GM12801 (cell line): ENCODE measurements around the gene GLO1.

Experiments used
- TF ChIP-seq, protein P1 (sequence below): IDR thresholded peaks from one replicate; pipeline ENCODE4 v1.5.1; 2011; ENCODE audit warnings: control low read depth; ENCODE audit not compliant: insufficient read length; ENCODE audit errors: extremely low read depth

The GLO1 gene

DNA sequence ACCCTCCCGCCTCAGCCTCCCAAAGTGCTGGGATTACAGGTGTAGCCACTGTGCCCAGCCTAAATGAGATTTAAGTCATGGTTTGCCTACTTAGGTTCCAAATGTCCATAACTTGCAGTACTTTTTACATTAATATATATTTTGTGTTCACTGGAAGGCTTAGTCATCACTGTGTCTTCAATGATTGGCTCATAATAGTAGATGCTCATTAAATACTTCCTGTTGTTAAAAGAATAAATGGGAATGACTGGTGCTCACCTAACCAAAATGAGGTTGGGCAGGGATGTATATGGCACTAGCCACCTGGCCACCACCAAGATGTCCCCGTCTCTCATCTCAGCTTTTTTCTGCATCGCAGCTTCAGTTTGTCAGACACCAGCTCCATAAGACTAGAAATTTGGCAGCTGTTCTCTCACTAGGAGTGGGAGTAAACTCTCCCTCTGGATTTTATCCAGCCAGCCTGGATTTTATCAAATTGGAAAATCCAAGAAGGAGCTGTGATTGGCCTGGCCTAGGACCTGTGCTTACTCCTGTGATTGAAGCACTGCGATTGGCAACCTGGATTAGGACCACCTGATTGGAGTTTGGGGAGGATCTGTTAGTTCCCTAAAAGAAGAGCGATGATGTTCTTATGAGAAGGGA lies 1.1 kb upstream of the GLO1 start:
- TF ChIP-seq, protein P1, sequence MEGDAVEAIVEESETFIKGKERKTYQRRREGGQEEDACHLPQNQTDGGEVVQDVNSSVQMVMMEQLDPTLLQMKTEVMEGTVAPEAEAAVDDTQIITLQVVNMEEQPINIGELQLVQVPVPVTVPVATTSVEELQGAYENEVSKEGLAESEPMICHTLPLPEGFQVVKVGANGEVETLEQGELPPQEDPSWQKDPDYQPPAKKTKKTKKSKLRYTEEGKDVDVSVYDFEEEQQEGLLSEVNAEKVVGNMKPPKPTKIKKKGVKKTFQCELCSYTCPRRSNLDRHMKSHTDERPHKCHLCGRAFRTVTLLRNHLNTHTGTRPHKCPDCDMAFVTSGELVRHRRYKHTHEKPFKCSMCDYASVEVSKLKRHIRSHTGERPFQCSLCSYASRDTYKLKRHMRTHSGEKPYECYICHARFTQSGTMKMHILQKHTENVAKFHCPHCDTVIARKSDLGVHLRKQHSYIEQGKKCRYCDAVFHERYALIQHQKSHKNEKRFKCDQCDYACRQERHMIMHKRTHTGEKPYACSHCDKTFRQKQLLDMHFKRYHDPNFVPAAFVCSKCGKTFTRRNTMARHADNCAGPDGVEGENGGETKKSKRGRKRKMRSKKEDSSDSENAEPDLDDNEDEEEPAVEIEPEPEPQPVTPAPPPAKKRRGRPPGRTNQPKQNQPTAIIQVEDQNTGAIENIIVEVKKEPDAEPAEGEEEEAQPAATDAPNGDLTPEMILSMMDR: no peak

DNA sequence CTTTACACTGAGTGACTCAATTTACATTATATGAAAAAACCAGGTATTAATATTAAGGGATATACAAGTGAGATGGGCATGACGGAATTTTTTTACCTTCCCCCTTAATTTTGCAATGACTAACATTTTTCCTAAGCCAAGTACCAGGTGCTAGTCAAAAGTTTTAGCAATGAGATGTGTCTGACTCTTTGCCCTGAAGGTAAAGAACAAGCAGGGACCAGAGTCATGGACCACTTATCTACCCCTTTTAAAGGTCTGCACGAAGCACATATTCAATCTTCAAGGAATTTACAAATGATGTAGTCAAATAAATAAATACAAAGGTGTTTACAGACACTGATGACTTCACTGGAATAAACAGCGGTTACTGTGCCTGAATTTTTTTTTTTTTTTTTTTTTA lies 1.4 kb downstream of the GLO1 start:
- TF ChIP-seq, protein P1: no peak

DNA sequence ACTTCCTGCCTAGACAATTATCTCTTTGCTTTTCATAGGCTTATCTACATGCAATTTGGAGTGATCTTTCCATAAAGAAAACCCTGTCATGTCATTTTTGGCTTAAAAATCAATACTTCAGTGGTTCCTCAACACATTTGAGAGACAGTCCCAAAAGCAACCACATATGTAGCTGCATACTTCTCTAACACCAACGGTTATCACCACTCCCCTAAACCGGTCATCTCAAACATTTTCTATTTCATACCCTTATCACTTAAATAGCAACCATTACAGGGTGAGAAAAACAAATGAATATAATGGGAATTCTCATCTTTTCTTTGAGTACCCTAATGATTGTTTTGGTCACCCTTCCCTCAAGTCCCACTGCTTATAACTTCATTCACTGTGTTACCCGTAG lies 5.1 kb downstream of the GLO1 start:
- TF ChIP-seq, protein P1: no peak

DNA sequence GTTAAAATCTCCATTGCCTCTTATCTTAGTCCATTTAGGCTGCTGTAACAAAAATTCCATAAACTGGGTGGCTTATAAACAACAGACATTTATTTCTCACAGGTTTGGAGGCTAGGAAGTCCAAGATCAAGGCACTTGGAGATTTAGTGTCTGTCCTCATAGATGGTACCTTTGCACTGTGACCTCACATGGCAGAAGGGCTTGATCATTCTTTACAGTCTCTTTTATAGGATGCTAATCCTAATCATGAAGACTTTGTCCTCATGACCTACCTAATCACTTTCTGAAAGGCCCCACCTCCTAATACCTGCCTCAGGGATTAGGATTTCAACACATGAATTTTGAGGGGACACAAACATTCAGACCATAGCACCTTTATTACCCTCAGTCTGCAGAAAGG lies 6.6 kb downstream of the GLO1 start:
- TF ChIP-seq, protein P1: no peak

DNA sequence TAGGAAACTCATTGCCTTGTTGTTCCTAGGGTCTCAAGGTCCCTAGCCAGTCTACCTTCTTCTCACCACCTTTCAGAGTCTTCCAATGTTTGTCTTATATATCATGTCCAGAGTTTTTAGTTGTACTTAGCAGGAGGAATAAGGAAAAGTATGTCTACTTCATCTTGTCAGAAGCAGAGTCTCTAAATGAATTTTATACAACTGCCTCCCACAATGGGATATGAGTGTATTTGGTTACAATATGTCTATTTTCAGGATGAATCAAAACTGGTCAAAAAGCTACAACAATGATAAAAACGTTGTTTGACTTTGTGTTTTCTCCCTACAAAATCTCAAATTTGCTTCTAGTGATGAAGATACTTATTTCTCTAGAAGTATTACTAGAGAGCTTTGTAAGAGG lies 7.0 kb downstream of the GLO1 start:
- TF ChIP-seq, protein P1: no peak

DNA sequence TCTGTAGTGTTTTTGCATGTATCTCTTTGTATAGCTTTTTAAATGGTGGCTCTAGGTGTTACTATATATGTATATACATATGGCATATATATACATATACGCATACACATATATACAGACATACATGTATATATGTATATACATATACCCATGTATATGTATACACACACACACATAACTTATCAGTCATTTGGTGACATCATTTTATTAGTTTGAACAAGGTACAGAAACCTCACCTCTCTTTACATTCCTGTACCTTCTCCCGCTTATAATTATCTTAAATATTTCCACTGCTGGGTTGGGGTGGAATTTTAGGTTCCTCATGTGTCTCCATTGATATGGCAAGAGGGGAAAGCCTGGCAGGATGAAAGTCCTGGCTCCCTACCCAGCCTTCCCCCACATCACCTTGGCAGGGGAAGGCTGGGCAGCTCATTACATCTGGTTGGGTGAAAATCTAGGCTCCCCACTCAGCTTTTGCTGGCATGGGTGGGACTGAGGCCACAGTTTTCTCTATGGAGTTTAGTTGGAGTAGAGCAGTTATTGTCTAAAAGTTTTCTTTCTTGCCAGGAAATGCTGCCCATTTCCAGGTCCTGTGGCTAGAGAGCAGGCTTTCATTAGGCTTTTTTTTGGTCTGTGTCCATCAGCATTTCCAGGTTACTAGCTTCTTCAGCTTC lies 7.6 kb downstream of the GLO1 start:
- TF ChIP-seq, protein P1: no peak

DNA sequence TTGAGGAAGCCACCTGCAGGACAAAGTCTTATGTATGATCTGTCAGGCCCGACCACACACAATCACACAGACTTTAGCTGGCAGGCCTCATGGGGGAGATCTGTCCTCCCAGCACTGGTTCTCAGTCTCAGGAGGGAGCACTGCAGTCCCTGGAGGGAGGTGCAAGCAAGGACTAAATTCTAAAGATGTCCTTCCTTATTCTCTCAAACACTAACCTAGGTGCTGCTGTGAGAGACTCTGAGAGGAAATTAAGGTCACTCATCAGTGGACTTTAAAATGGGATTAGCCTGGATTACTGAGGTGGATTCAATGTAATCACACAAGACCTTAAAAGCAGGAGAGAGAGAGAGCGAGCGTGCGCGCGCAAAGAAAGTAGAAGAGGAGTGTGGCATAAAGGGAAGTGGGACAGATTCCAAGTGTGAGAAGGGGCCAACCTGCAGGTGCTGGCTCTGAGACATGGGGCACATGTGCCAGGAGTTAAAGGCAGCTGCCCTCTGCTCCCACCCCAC lies 14.3 kb downstream of the GLO1 start:
- TF ChIP-seq, protein P1: no peak
